Measurements from ENCODE around the gene MC1R. TPM values are rescaled to one million over a fixed set of nuclear protein-coding genes. Genes with fewer than 3 reads are reported as not detected.

MC1R gene
- total RNA-seq, 1 donor from 2014 or later, result 2.9 TPM

GRCh38 chr16:89883346-89884040, 35.2 kb upstream of the MC1R start:
- Mint-ChIP-seq H3K27ac (ENCODE audit: unreplicated experiment) (no peak overlapping the region), H3K36me3 (ENCODE audit: low read depth, unreplicated experiment) (peaks cover 46% of the 10 kb centered on the region), H3K4me1 (ENCODE audit: unreplicated experiment) (no peaks in the 10 kb centered on the region), H3K9me3 (ENCODE audit: unreplicated experiment) (no peaks in the 10 kb centered on the region), H3K4me3 (ENCODE audit: unreplicated experiment) (peak overlapping the region; percentile 69), H3K27me3 (ENCODE audit: unreplicated experiment) (no peaks in the 10 kb centered on the region)
- DNase-seq (ENCODE audit: low spot score), result no peak
- no peak for TF ChIP-seq CTCF (IDR thresholded peaks at IDR 0.05; ENCODE audit: unreplicated experiment)

- H3K36me3 Mint-ChIP-seq (ENCODE audit: low read depth, unreplicated experiment), result peaks cover 42% of the 10 kb centered on the region
These were observed 34.6 kb upstream of the MC1R start for GRCh38 chr16:89884041-89884421.

GRCh38 chr16:89887243-89887642, 31.4 kb upstream of the MC1R start:
- H3K4me1 Mint-ChIP-seq (ENCODE audit: unreplicated experiment), result no peaks in the 10 kb centered on the region
- peaks cover 35% of the 10 kb centered on the region for H3K36me3 Mint-ChIP-seq (ENCODE audit: low read depth, unreplicated experiment)
- H3K4me3 Mint-ChIP-seq (ENCODE audit: unreplicated experiment), result peak overlapping the region; percentile 32
- peaks cover 4% of the 10 kb centered on the region for H3K27me3 Mint-ChIP-seq (ENCODE audit: unreplicated experiment)
- H3K9me3 Mint-ChIP-seq (ENCODE audit: unreplicated experiment), result no peaks in the 10 kb centered on the region
- DNase-seq (ENCODE audit: low spot score), result no peak
- TF ChIP-seq CTCF (IDR thresholded peaks at IDR 0.05; ENCODE audit: unreplicated experiment), result no peak
- H3K27ac Mint-ChIP-seq (ENCODE audit: unreplicated experiment), result no peak overlapping the region

More at GRCh38 chr16:89884041-89884421, 34.6 kb upstream of the MC1R start:
- H3K4me1 Mint-ChIP-seq (ENCODE audit: unreplicated experiment), result no peaks in the 10 kb centered on the region
- H3K27me3 Mint-ChIP-seq (ENCODE audit: unreplicated experiment), result no peaks in the 10 kb centered on the region
- no peak for DNase-seq (ENCODE audit: low spot score)
- no peak for TF ChIP-seq CTCF (IDR thresholded peaks at IDR 0.05; ENCODE audit: unreplicated experiment)
- peak overlapping the region; percentile 69 for H3K4me3 Mint-ChIP-seq (ENCODE audit: unreplicated experiment)
- no peaks in the 10 kb centered on the region for H3K9me3 Mint-ChIP-seq (ENCODE audit: unreplicated experiment)
- no peak overlapping the region for H3K27ac Mint-ChIP-seq (ENCODE audit: unreplicated experiment)

GRCh38 chr16:89890200-89890599, 28.5 kb upstream of the MC1R start:
- H3K9me3 Mint-ChIP-seq (ENCODE audit: unreplicated experiment), result no peaks in the 10 kb centered on the region
- peak overlapping the region; percentile 31 for H3K27ac Mint-ChIP-seq (ENCODE audit: unreplicated experiment)
- no peak for TF ChIP-seq CTCF (IDR thresholded peaks at IDR 0.05; ENCODE audit: unreplicated experiment)
- H3K27me3 Mint-ChIP-seq (ENCODE audit: unreplicated experiment), result peaks cover 5% of the 10 kb centered on the region
- DNase-seq (ENCODE audit: low spot score), result no peak
- H3K4me1 Mint-ChIP-seq (ENCODE audit: unreplicated experiment), result no peaks in the 10 kb centered on the region
- H3K36me3 Mint-ChIP-seq (ENCODE audit: low read depth, unreplicated experiment), result peaks cover 21% of the 10 kb centered on the region
- H3K4me3 Mint-ChIP-seq (ENCODE audit: unreplicated experiment), result no peak overlapping the region

- Mint-ChIP-seq H3K36me3 (ENCODE audit: low read depth, unreplicated experiment) (peaks cover 20% of the 10 kb centered on the region), H3K9me3 (ENCODE audit: unreplicated experiment) (no peaks in the 10 kb centered on the region), H3K27ac (ENCODE audit: unreplicated experiment) (no peak overlapping the region), H3K27me3 (ENCODE audit: unreplicated experiment) (peaks cover 5% of the 10 kb centered on the region), H3K4me3 (ENCODE audit: unreplicated experiment) (no peak overlapping the region), H3K4me1 (ENCODE audit: unreplicated experiment) (no peaks in the 10 kb centered on the region)
- TF ChIP-seq CTCF (IDR thresholded peaks at IDR 0.05; ENCODE audit: unreplicated experiment), result no peak
- no peak for DNase-seq (ENCODE audit: low spot score)
These were observed 27.6 kb upstream of the MC1R start for GRCh38 chr16:89890886-89891657.
